Measurements from ENCODE around the gene PPP1CB.
"Not testable (repeated sequence)": the region's sequence is repeated elsewhere in the genome, so short reads cannot be mapped to it uniquely, and the experiment has no call there.

Gene PPP1CB

GRCh38 chr2:28780496-28780895 lies 28.9 kb downstream of the PPP1CB start:
- DNase-seq = no peak

DNA sequence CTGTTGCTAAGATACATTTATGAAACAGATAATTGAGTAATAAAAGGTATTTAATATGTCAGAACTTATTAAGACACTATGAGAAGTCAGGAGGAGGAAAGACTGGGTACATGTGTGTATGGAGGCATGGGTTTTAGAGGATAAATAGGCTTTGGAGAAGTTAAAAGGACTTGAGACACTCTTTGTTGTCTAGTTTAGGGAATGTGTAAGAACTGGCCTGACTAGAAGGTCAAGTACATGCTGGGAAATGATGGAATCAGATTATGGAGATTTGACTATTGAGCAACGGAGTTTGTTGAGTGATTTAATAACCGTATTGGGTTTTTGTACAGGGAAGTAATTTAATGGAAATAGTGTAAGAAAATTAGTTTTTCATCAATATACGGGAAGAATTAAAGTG lies 30.8 kb downstream of the PPP1CB start:
- no peak for DNase-seq

GRCh38 chr2:28784570-28784969 lies 32.9 kb downstream of the PPP1CB start:
- not testable (repeated sequence) for DNase-seq

DNA sequence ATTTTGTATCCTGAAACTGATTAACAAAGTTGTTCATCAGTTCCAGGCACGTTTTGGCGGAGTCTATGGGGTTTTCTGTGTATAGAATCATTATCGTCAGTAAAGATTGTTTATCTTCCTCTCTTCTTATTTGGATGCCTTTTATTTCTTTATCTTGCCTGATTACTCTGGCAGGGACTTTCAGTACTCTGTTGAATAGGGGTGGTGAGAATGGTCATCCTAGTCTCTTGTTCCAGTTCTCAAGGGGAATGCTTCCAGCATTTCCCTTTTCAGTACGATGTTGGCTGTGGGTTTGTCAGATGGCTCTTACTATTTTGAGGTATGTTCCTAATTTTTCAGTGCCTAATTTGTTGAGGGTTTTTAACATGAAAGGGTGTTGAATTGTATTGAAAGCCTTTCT lies 45.0 kb downstream of the PPP1CB start:
- DNase-seq = no peak

- no peak for DNase-seq
Observed at GRCh38 chr2:28801726-28802125, 50.1 kb downstream of the PPP1CB start.

DNA sequence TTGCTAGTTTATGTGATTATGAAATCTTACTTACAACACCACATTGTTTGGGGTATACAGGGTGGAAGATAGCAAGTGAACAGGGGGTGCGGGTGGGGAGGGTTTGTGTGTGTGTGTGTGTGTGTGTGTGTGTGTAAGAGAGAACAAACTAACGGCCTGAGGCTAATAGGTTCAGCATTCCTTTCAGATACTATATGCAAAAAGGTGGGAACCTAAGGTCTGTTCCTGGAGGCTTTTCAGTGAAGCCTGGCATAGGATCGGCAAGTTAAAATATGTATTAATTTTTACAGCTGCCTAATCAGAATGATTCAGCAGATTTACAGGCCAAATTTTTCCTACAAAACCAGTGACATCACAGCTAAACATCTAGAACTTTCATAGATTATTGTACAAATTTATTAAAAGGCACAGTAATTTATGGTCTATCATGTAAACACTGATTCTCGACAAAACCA lies 51.4 kb downstream of the PPP1CB start:
- no peak for DNase-seq

DNA sequence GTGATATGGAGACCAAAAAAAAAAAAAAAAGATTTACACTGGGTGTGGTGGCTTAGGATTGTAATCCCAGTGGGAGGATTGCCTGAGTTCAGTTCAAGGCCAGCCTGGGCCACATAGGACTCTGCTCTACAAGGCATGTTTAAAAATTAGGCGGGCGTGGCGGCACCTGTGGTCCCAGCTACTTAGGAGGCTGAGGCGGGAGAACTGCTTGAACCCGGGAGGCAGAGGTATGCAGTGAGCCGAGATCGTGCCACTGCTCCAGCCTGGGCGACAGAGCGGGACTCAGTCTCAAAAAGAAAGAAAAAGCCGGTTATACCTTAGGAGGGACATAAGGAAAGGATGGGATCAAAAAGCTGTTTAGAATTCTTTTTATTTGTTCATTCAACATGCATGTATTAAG lies 58.3 kb downstream of the PPP1CB start:
- no peak for DNase-seq

- DNase-seq = peak; percentile 68 to 89 (median 79)
Observed at GRCh38 chr2:28810384-28811285, 59.0 kb downstream of the PPP1CB start, which contains the start of gene SPDYA. Gene SPDYA, plus strand, starts transcription at chr2:28810834. Its CDS starts 5,181 bp downstream, at chr2:28816015.

GRCh38 chr2:28818053-28818452 lies 66.4 kb downstream of the PPP1CB start:
- DNase-seq = no peak

GRCh38 chr2:28821295-28821958 lies 69.8 kb downstream of the PPP1CB start:
- DNase-seq = peak; percentile 56 to 72 (median 64)

- DNase-seq = no peak
Observed at GRCh38 chr2:28822036-28822435, 70.4 kb downstream of the PPP1CB start.

DNA sequence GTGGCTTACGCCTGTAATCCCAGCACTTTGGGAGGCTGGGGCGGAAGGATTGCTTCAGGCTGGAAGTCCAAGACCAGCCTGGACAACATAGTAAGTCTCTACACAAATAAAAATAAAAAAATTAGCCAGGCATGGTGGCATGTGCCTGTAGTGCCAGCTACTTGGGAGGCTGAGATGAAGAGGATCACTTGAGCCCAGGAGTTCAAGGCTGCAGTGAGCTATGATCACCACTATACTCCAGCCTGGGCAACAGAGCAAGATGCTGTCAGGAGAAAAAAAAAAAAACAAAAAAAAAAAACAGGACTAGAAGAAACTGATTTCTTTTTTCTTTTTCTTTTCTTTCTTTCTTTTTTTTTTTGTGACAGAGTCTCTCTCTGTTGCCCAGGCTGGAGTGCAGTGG lies 72.6 kb downstream of the PPP1CB start:
- DNase-seq = no peak

GRCh38 chr2:28824870-28825269 lies 73.2 kb downstream of the PPP1CB start:
- DNase-seq = no peak

DNA sequence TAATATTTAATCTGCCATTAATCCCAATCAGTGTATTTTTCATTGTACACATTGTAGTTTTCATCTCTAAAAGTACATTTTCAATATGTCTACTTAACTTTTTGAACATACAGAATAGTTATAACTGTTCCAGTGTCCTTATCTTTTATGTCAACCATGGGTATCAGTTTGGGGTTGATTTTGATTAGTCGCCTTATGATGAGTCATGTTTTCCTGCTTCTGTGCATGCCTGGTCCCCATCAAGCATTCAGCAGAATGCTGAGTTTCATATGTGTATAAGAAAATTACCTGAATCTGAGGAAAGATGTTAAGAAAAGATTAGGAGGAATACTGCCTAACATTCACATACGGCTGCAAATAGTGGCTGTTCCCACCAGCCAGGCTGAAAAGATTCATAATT lies 76.8 kb downstream of the PPP1CB start:
- no peak for DNase-seq

DNA sequence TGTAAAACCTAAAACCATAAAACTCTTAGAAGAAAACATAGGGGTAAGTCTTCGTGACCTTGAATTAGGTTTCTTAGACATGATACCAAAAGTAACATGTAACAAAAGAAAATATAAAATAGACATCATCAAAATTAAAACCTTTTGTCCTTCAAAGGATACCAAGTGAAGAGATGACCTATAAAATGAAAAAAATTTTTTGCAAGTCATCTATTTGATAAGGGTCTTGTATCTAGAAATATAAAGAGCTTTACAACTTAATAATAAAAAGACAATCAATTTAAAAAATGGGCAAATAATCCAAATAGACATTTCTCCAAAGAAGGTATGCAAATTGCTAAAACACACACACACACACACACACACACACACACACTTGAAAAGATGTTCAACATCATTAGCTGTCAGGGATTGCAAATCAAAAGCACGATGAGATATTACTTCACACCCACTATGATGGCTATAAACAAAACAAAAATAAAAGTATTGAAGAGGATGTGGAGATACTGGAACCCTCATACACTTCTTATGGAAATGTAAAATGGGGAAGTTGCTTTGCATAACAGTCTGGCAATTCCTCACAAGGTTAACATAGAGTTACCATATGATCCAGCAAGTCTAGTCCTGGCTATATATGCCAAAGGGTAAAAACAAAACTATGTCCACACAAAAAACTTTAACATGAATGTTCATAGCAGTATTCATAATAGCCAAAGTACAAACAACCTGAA lies 82.3 kb downstream of the PPP1CB start:
- peak; percentile 3 to 42 (median 33) for DNase-seq

- no peak for DNase-seq
Observed at GRCh38 chr2:28835781-28836180, 84.2 kb downstream of the PPP1CB start.

DNA sequence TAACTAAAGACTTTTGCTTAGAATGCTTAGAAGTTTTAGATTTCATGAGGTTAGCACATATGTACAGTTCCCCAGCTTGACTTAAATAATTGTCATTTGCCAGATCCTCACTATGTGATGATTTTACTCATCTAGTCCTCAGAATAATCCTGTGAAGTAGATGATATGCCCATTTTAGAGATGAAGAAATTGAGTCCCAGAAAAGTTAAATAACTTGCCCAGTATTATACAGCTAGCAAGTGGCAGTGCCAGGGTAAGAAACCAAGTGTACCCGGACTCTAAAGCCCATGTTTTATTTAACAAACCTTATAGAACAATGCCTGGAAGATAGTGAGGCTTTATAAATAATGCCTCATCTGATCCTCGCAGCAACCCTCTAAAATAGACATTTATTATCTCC lies 87.3 kb downstream of the PPP1CB start:
- DNase-seq = no peak

GRCh38 chr2:28842042-28842441 lies 90.4 kb downstream of the PPP1CB start:
- DNase-seq = no peak

Data from suppressor macrophage treated with lipopolysaccharide for 1 hour (primary cell).